Activated T-helper 1 cell treated with anti-CD3 and anti-CD28 coated beads, Interleukin-2, amount 50 U/mL, for 16 hours (primary cell): ENCODE results near the gene PDIA2.
"Not testable (repeated sequence)": the region's sequence is repeated elsewhere in the genome, so short reads cannot be mapped to it uniquely, and the experiment has no call there.

ENCODE experiments used
- DNase-seq, 2 donors: peaks; one replicate each; pipeline ENCODE4 v3.0.0-alpha.2; 2020; ENCODE audit warnings: low read depth in 1 of 2, low spot score in 1 of 2

The PDIA2 gene

GRCh38 chr16:263182-263774 is 19.7 kb upstream of the PDIA2 start:
- DNase-seq: no peak

GRCh38 chr16:263944-264343 is 19.0 kb upstream of the PDIA2 start:
- DNase-seq: no peak

- no peak for DNase-seq
Observed at GRCh38 chr16:264440-264951, 18.5 kb upstream of the PDIA2 start.

- DNase-seq: no peak
Observed at GRCh38 chr16:265002-265529, 17.9 kb upstream of the PDIA2 start.

- DNase-seq: no peak
Observed at GRCh38 chr16:265711-266110, 17.3 kb upstream of the PDIA2 start.

- no peak for DNase-seq
Observed at GRCh38 chr16:266258-267164, 16.5 kb upstream of the PDIA2 start.

GRCh38 chr16:267562-267961 is 15.4 kb upstream of the PDIA2 start:
- DNase-seq: not testable (repeated sequence)

- no peak for DNase-seq
Observed at GRCh38 chr16:268141-269053, 14.6 kb upstream of the PDIA2 start.

- DNase-seq: no peak
Observed at GRCh38 chr16:269061-269796, 13.7 kb upstream of the PDIA2 start.

- no peak for DNase-seq
Observed at GRCh38 chr16:270381-271255, 12.3 kb upstream of the PDIA2 start.

- DNase-seq: no peak
Observed at GRCh38 chr16:272633-273546, 10.1 kb upstream of the PDIA2 start.

- DNase-seq: no peak
Observed at GRCh38 chr16:273547-274421, 9.2 kb upstream of the PDIA2 start.

- DNase-seq: no peak
Observed at GRCh38 chr16:275041-275641, 7.8 kb upstream of the PDIA2 start.

GRCh38 chr16:275786-276232 is 7.2 kb upstream of the PDIA2 start, which contains the start of gene RGS11:
Gene RGS11 (minus strand): TSS chr16:275944. CDS start chr16:275911, 33 bp downstream.
- no peak for DNase-seq

GRCh38 chr16:276426-277077 is 6.4 kb upstream of the PDIA2 start:
- no peak for DNase-seq

GRCh38 chr16:278863-279366 is 4.0 kb upstream of the PDIA2 start:
- DNase-seq: no peak
